Measurements from ENCODE around the gene CHPT1. TPM values are rescaled to one million over a fixed set of nuclear protein-coding genes. Genes with fewer than 3 reads are reported as not detected.
"Not testable (repeated sequence)": the region's sequence is repeated elsewhere in the genome, so short reads cannot be mapped to it uniquely, and the experiment has no call there.

Gene CHPT1
- total and polyA plus RNA-seq, 2 experiments from 2014 or later, result 22.2 to 23.0 TPM

GRCh38 chr12:101681627-101682026 lies 15.8 kb upstream of the CHPT1 start:
- not testable (repeated sequence) for H3K27me3 Mint-ChIP-seq (ENCODE audit: insufficient read depth, low read depth, poor library complexity); H3K4me1 Mint-ChIP-seq; H2AFZ ChIP-seq; DNase-seq (ENCODE audit: low spot score); H4K20me1 ChIP-seq (replicated peaks; ENCODE audit: insufficient read depth); H3K36me3 Mint-ChIP-seq (ENCODE audit: low read depth); H3K79me2 ChIP-seq (replicated peaks; ENCODE audit: insufficient read depth); H3K27ac Mint-ChIP-seq; H3K27me3 ChIP-seq (ENCODE audit: insufficient read depth); H3K27ac ChIP-seq (ENCODE audit: low read depth); H3K4me3 ChIP-seq; H3K9me2 ChIP-seq (ENCODE audit: insufficient read depth); ATAC-seq; H3K4me3 Mint-ChIP-seq; H3K36me3 ChIP-seq (ENCODE audit: insufficient read depth); H3K4me2 ChIP-seq; H3K9me3 Mint-ChIP-seq; H3F3A ChIP-seq (replicated peaks; ENCODE audit: low read depth)
- H3K4me1 ChIP-seq (ENCODE audit: insufficient read depth), result peaks cover 20% of the 10 kb centered on the region

GRCh38 chr12:101685092-101685491 lies 12.3 kb upstream of the CHPT1 start:
- TF ChIP-seq EZH2 (IDR thresholded peaks at IDR 0.05; ENCODE audit: low read depth, unreplicated experiment) (no peak), STAT1 (IDR thresholded peaks at IDR 0.05; ENCODE audit: unreplicated experiment) (no peak), JUNB (IDR thresholded peaks at IDR 0.05; ENCODE audit: unreplicated experiment) (no peak), POLR2AphosphoS5 (IDR thresholded peaks at IDR 0.05; ENCODE audit: low read depth) (no peak), ZNF462 (CRISPR knock-in tag; IDR thresholded peaks at IDR 0.05) (no peak), ZNF114 (CRISPR knock-in tag; IDR thresholded peaks at IDR 0.05) (no peak), NANOG (IDR thresholded peaks at IDR 0.05; ENCODE audit: borderline replicate concordance) (no peak), REST (IDR thresholded peaks at IDR 0.05; ENCODE audit: unreplicated experiment) (no peak), EZH2phosphoT487 (IDR thresholded peaks at IDR 0.05; ENCODE audit: unreplicated experiment) (no peak), ZNF331 (CRISPR knock-in tag; IDR thresholded peaks at IDR 0.05; ENCODE audit: low read depth) (no peak)
- no peak for DNase-seq (ENCODE audit: low spot score)
- Histone ChIP-seq H3K79me2 (replicated peaks; ENCODE audit: insufficient read depth) (no peaks in the 10 kb centered on the region), H2AFZ (peak overlapping the region; percentile 45; the same call in 1 of the 2 replicates), H3K9me2 (ENCODE audit: insufficient read depth) (no peaks in the 10 kb centered on the region), H3K27me3 (ENCODE audit: insufficient read depth) (no peaks in the 10 kb centered on the region), H3K4me3 (no peak overlapping the region), H3K4me1 (ENCODE audit: insufficient read depth) (peaks cover 20% of the 10 kb centered on the region), H3K4me2 (no peak overlapping the region), H4K20me1 (replicated peaks; ENCODE audit: insufficient read depth) (no peaks in the 10 kb centered on the region), H3K36me3 (ENCODE audit: insufficient read depth) (no peaks in the 10 kb centered on the region), H3F3A (replicated peaks; ENCODE audit: low read depth) (no peaks in the 10 kb centered on the region), H3K27ac (ENCODE audit: low read depth) (no peak overlapping the region)
- H3K4me1 Mint-ChIP-seq, result peaks cover 9% of the 10 kb centered on the region; the same call in 2 of the 3 replicates
- no peak overlapping the region for H3K4me3 Mint-ChIP-seq
- no peaks in the 10 kb centered on the region for H3K9me3 Mint-ChIP-seq
- no peaks in the 10 kb centered on the region for H3K27me3 Mint-ChIP-seq (ENCODE audit: insufficient read depth, low read depth, poor library complexity)
- H3K36me3 Mint-ChIP-seq (ENCODE audit: low read depth), result no peaks in the 10 kb centered on the region
- H3K27ac Mint-ChIP-seq, result peak overlapping the region; percentile 66; the same call in 1 of the 2 replicates
- ATAC-seq, result no peak
